GM12878 (cell line): Measurements from ENCODE around the gene CDKN1B. TPM values are rescaled to one million over a fixed set of nuclear protein-coding genes. Genes with fewer than 3 reads are reported as not detected.

Source experiments
- BACH1 ChIP-seq: fragments of 450-650 bp; IDR thresholded peaks from 2 replicates; pipeline ENCODE4 v1.6.1; 2017; ENCODE audit warnings: mild to moderate bottlenecking, borderline replicate concordance
- CHD4 ChIP-seq: fragments of 200-600 bp; sonication (generic); IDR thresholded peaks from 2 replicates; pipeline ENCODE4 v1.6.1; 2016; ENCODE audit warnings: mild to moderate bottlenecking
- EED ChIP-seq: sonication (generic); IDR thresholded peaks from 2 replicates; pipeline ENCODE4 v1.6.1; 2016; ENCODE audit warnings: antibody characterized with exemption, low read depth
- EP300 ChIP-seq, 2 experiments: fragments of 150-350 bp in 1 of 2; IDR thresholded peaks; 2 replicates each; pipeline ENCODE4 v1.6.1; 2011 to 2012; ENCODE audit warnings: low read depth in 2 of 2, low read length in 2 of 2, borderline replicate concordance in 1 of 2, improper control_type of control experiment in 1 of 2, inconsistent platforms in 1 of 2; ENCODE audit not compliant: control insufficient read depth in 1 of 2
- ESRRA ChIP-seq: IDR thresholded peaks from 2 replicates; pipeline ENCODE4 v1.6.1; 2012; ENCODE audit warnings: mild to moderate bottlenecking, low read length, improper control_type of control experiment
- GABPA ChIP-seq: IDR thresholded peaks from 2 replicates; pipeline ENCODE4 v1.6.1; 2014; ENCODE audit warnings: antibody characterized with exemption, low read depth, mild to moderate bottlenecking, inconsistent platforms
- HSF1 ChIP-seq: fragments of 150-350 bp; IDR thresholded peaks from 2 replicates; pipeline ENCODE4 v1.6.1; 2014; ENCODE audit warnings: mild to moderate bottlenecking, low read depth, low read length
- IRF3 ChIP-seq: fragments of 450-650 bp; IDR thresholded peaks from 2 replicates; pipeline ENCODE4 v1.6.1; 2014; ENCODE audit warnings: mild to moderate bottlenecking
- LARP7 ChIP-seq: fragments of 450-650 bp; IDR thresholded peaks from 2 replicates; pipeline ENCODE4 v1.6.1; 2017; ENCODE audit warnings: mild to moderate bottlenecking
- MEF2B ChIP-seq: fragments of 450-650 bp; IDR thresholded peaks from 2 replicates; pipeline ENCODE4 v1.6.1; 2018; ENCODE audit warnings: mild to moderate bottlenecking, moderate library complexity; ENCODE audit not compliant: partially characterized antibody, poor library complexity, severe bottlenecking
- MTA3 ChIP-seq: IDR thresholded peaks from 2 replicates; pipeline ENCODE4 v1.6.1; 2012; ENCODE audit warnings: low read length, inconsistent platforms, borderline replicate concordance
- NFXL1 ChIP-seq: fragments of 450-650 bp; IDR thresholded peaks from 2 replicates; pipeline ENCODE4 v1.6.1; 2017; ENCODE audit warnings: antibody characterized with exemption, mild to moderate bottlenecking, borderline replicate concordance
- NRF1 ChIP-seq: conservative IDR thresholded peaks from 2 replicates; pipeline ENCODE4 v1.6.1; 2011; ENCODE audit warnings: mild to moderate bottlenecking, low read depth, low read length, improper control_type of control experiment
- SMAD5 ChIP-seq: IDR thresholded peaks from 2 replicates; pipeline ENCODE4 v1.6.1; 2016; ENCODE audit warnings: antibody characterized with exemption, low read depth
- SUZ12 ChIP-seq: fragments of 200-600 bp; sonication (generic); IDR thresholded peaks from one replicate; pipeline ENCODE4 v1.6.1; 2018; ENCODE audit warnings: antibody characterized with exemption, mild to moderate bottlenecking; ENCODE audit not compliant: unreplicated experiment
- ZBTB4 ChIP-seq: fragments of 450-650 bp; formaldehyde crosslinking; IDR thresholded peaks from 2 replicates; pipeline ENCODE4 v1.4.0; 2022; ENCODE audit warnings: mild to moderate bottlenecking, moderate library complexity
- ZNF384 ChIP-seq: IDR thresholded peaks from 2 replicates; pipeline ENCODE4 v1.6.1; 2012; ENCODE audit warnings: low read depth, mild to moderate bottlenecking, low read length, improper control_type of control experiment, borderline replicate concordance
- ZSCAN29 ChIP-seq: fragments of 450-650 bp; IDR thresholded peaks from 2 replicates; pipeline ENCODE4 v1.6.1; 2017; ENCODE audit warnings: mild to moderate bottlenecking, moderate library complexity
- ZZZ3 ChIP-seq: IDR thresholded peaks from 2 replicates; pipeline ENCODE4 v1.6.1; 2011; ENCODE audit warnings: low read depth; ENCODE audit not compliant: control insufficient read depth, insufficient read length
- polyA plus RNA-seq, 11 experiments: library from polyadenylated mRNA; depleted of rRNA in 4 of 11; unstranded in 6 of 11; stranded (reverse) in 5 of 11; fragments of >200 nt; fragmentation: Nextera tagmentation in 4 of 11; fragmentation: Illumina TruSeq in 1 of 11; extraction: Ambion mirVana in 4 of 11; extraction: Trizol in 1 of 11; gene quantifications; 1 replicate in 1 of 11; 2 replicates in 10 of 11; pipeline versions ENCODE4 v1.2.1 to v1.2.3, GENCODE V29; 2011 to 2016; ENCODE audit warnings: inconsistent platforms in 2 of 11, missing spikeins in 2 of 11, low read depth in 1 of 11
- total RNA-seq, 4 experiments: library from RNA; depleted of rRNA in 3 of 4; stranded (reverse); fragments of >200 nt in 3 of 4; fragmentation: Illumina TruSeq in 1 of 4; extraction: Trizol in 1 of 4; gene quantifications; 2 replicates each; pipeline versions ENCODE4 v1.2.1 to v1.2.3, GENCODE V29; 2013 to 2021
- TF ChIP-seq, protein P1 (sequence below): fragments of 450-650 bp; IDR thresholded peaks from 2 replicates; pipeline ENCODE4 v1.6.1; 2016; ENCODE audit warnings: mild to moderate bottlenecking
- TF ChIP-seq, protein P2 (sequence below): IDR thresholded peaks from 2 replicates; pipeline ENCODE4 v1.6.1; 2012; ENCODE audit warnings: low read depth, low read length, improper control_type of control experiment

Gene CDKN1B
- total and polyA plus RNA-seq, 10 of the 15 experiments (the other 5 are each of a cell fraction or from before 2014, with no cell fraction given), result 4.2 to 39.1 (median 23.1) TPM

- TF ChIP-seq ZSCAN29 (no peak), NFXL1 (no peak), IRF3 (no peak), ZZZ3 (no peak), CHD4 (no peak), NRF1 (no peak), ZBTB4 (CRISPR knock-in tag) (no peak), MEF2B (peak; percentile 40), BACH1 (no peak), HSF1 (no peak), ZNF384 (no peak), SUZ12 (no peak), ESRRA (no peak), GABPA (no peak), EED (0 out of 2 replicates have a peak, but pooled peaks have one; percentile 5), SMAD5 (0 out of 2 replicates have a peak, but pooled peaks have one; percentile 15), LARP7 (peak; percentile 38; the same call in 1 of the 2 replicates), EP300 (IDR thresholded peaks at IDR 0.05; ENCODE audit: borderline replicate concordance in 1 of 2, control insufficient read depth in 1 of 2, low read depth in 2 of 2, low read length in 2 of 2) (no peak), MTA3 (no peak)
- TF ChIP-seq, protein P1, sequence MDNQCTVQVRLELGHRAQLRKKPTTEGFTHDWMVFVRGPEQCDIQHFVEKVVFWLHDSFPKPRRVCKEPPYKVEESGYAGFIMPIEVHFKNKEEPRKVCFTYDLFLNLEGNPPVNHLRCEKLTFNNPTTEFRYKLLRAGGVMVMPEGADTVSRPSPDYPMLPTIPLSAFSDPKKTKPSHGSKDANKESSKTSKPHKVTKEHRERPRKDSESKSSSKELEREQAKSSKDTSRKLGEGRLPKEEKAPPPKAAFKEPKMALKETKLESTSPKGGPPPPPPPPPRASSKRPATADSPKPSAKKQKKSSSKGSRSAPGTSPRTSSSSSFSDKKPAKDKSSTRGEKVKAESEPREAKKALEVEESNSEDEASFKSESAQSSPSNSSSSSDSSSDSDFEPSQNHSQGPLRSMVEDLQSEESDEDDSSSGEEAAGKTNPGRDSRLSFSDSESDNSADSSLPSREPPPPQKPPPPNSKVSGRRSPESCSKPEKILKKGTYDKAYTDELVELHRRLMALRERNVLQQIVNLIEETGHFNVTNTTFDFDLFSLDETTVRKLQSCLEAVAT, result peak; percentile 95
- TF ChIP-seq, protein P2, sequence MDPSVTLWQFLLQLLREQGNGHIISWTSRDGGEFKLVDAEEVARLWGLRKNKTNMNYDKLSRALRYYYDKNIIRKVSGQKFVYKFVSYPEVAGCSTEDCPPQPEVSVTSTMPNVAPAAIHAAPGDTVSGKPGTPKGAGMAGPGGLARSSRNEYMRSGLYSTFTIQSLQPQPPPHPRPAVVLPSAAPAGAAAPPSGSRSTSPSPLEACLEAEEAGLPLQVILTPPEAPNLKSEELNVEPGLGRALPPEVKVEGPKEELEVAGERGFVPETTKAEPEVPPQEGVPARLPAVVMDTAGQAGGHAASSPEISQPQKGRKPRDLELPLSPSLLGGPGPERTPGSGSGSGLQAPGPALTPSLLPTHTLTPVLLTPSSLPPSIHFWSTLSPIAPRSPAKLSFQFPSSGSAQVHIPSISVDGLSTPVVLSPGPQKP, result no peak
Observed at GRCh38 chr12:12724421-12725085, 7.4 kb downstream of the CDKN1B start (continued).
